Measurements from ENCODE around the gene RASGRP4. TPM values are rescaled to one million over a fixed set of nuclear protein-coding genes. Genes with fewer than 3 reads are reported as not detected.
"Not testable (repeated sequence)": the region's sequence is repeated elsewhere in the genome, so short reads cannot be mapped to it uniquely, and the experiment has no call there.

RASGRP4 gene
- total RNA-seq, 1 donor = not detected

DNA sequence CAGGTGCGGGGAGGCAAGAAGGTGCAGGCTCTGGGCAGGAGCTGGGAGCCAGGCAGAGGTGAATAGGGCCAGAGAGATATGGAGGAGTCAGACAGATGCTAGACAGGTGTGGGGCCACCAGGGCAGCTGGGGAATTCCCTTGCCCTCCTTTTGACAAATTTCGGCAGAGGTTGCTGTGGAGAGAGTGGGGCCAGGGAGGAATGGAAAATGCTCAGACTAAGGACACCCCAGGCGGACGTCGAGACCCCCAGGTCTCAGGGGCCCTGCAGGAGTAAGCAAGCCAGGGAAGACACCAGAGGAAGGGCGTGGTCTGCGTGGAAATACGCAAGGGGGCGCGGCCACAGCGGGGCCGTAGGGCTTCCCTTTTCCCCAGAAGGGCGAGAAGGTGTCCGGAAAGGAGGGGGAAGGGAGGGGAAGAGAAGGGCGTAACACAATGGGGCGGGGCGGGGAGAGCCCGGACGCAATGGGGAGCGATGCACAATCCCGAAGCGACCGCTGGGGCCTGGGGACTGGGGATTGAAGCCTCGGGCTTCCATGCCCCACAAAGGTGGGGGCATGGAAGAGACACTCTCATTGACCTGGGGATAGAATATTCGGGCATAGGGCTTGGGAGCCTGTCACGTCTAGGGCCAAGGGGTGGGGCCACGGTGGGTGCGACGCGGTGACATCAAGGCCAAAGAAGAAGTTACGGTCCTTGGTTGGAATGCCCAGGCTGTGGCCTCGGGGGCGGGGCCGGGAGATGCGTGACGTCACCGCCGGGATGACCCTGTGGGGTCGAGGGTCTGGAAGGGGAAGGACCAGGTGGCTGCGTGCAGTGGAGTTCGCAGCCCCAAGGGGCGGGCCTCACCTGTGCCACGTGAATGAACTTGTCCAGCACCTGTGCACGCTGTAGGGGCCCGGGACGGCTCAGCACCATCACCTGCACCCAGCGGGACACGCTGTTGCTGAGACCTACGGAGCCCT is 8.2 kb downstream of the RASGRP4 start:
- H3K4me3 ChIP-seq (ENCODE audit: low read depth, low read length) = peak overlapping the region; percentile 50
- TF ChIP-seq, protein P1, sequence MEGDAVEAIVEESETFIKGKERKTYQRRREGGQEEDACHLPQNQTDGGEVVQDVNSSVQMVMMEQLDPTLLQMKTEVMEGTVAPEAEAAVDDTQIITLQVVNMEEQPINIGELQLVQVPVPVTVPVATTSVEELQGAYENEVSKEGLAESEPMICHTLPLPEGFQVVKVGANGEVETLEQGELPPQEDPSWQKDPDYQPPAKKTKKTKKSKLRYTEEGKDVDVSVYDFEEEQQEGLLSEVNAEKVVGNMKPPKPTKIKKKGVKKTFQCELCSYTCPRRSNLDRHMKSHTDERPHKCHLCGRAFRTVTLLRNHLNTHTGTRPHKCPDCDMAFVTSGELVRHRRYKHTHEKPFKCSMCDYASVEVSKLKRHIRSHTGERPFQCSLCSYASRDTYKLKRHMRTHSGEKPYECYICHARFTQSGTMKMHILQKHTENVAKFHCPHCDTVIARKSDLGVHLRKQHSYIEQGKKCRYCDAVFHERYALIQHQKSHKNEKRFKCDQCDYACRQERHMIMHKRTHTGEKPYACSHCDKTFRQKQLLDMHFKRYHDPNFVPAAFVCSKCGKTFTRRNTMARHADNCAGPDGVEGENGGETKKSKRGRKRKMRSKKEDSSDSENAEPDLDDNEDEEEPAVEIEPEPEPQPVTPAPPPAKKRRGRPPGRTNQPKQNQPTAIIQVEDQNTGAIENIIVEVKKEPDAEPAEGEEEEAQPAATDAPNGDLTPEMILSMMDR (IDR thresholded peaks at IDR 0.05; ENCODE audit: insufficient read depth, low read depth, low read length) = no peak
- peak; percentile 20 for DNase-seq (ENCODE audit: low read depth)

DNA sequence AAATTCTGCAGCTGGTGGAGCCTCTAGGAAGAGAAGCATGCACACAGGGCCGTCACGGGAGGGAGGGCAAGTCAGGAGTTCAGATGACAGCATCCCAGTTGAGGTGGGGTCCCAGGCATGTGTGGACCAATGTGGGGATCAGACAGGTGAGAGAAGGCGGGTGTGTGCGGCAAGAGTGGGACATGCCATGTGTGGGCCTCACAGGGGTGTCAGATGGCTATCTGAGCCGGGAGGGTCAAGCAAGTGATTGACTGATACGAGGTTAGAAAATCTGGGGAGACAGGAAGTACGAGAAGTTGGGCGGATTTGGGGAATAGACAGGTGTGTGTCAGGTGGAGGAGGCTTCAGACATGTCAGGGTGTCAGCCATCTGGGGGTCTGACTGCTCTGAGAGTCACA is 8.9 kb downstream of the RASGRP4 start:
- no peak for DNase-seq (ENCODE audit: low read depth)
- TF ChIP-seq, protein P1 (IDR thresholded peaks at IDR 0.05; ENCODE audit: insufficient read depth, low read depth, low read length) = no peak
- no peak overlapping the region for H3K4me3 ChIP-seq (ENCODE audit: low read depth, low read length)

DNA sequence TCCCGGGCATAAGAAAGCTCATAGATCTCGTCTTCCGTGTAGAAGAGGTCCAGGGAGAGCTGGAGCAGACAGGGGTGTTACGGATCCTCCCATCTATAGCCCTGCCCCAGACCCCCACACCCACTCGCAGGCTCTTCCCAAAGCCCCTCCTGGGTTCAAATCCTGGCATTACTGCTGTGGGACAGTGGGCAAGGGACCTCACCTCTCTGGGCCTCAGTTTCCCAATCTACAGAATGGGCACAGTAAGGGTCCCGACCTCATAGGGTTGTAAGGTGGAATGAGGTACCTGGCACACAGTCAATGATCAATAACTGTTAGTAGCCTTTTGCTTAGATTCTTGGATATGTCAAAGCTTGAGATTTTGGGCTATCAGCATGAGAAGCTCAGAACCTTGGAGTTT is 12.6 kb downstream of the RASGRP4 start:
- no peak for DNase-seq (ENCODE audit: low read depth)
- H3K4me3 ChIP-seq (ENCODE audit: low read depth, low read length) = no peak overlapping the region
- TF ChIP-seq, protein P1 (IDR thresholded peaks at IDR 0.05; ENCODE audit: insufficient read depth, low read depth, low read length) = no peak

DNA sequence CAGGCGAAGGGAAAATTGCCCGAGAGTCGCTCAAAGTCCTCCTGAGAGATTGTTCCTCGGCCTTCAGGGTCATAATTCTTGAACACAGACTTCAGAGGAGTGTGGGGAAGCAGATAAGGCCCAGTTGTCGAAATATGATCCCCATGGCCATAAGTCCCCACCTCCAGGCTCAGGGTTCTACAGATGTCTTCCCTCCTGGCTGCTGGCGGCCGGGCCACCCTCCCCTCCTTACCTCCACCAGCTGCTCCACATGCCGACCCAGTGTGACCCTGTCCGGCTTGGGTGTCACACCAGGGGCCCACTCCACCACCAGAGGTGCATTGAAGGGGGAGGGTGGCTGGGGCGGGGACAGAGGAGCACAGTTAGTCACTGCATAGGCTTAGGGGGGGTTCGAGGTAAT is 13.1 kb downstream of the RASGRP4 start:
- H3K4me3 ChIP-seq (ENCODE audit: low read depth, low read length) = no peak overlapping the region
- TF ChIP-seq, protein P1 (IDR thresholded peaks at IDR 0.05; ENCODE audit: insufficient read depth, low read depth, low read length) = no peak
- DNase-seq (ENCODE audit: low read depth) = no peak

DNA sequence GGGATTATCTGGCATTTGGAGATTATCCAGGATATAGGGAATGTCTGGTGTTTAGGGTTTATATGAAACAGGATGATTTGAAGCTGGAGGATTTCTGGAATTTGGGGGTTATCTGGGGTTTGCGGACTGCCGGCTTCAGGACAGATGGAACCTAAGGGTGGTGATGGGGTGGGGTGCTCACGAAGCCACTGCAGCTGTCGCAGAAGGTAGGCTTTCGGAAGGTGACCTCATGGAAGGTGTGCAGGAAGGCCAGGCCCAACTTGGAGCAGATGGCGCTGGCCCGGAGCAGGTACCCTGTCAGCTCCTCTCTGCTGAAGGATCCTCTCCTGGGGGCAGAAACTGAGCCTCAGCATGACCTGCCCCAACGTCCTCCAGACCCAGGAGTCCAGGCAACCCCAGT is 13.5 kb downstream of the RASGRP4 start:
- H3K4me3 ChIP-seq (ENCODE audit: low read depth, low read length) = no peak overlapping the region
- DNase-seq (ENCODE audit: low read depth) = no peak
- TF ChIP-seq, protein P1 (IDR thresholded peaks at IDR 0.05; ENCODE audit: insufficient read depth, low read depth, low read length) = no peak

DNA sequence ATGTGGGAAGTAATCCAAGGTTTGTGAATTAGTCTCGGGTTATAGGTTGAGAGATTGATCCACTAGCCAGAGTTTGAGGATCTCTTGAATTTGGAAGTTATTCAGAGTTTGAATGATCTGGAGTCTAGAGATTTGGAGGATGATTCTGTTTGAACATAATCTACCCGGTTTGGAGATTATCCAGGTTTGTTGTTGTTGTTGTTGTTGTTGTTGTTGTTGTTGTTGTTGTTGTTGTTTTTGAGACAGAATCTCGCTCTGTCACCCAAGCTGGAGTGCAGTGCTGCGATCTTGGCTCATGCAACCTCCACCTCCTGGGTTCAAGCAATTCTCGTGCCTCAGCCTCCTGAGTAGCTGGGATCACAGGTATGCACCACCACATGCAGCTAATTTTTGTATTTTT is 14.1 kb downstream of the RASGRP4 start:
- not testable (repeated sequence) for DNase-seq (ENCODE audit: low read depth); H3K4me3 ChIP-seq (ENCODE audit: low read depth, low read length)

DNA sequence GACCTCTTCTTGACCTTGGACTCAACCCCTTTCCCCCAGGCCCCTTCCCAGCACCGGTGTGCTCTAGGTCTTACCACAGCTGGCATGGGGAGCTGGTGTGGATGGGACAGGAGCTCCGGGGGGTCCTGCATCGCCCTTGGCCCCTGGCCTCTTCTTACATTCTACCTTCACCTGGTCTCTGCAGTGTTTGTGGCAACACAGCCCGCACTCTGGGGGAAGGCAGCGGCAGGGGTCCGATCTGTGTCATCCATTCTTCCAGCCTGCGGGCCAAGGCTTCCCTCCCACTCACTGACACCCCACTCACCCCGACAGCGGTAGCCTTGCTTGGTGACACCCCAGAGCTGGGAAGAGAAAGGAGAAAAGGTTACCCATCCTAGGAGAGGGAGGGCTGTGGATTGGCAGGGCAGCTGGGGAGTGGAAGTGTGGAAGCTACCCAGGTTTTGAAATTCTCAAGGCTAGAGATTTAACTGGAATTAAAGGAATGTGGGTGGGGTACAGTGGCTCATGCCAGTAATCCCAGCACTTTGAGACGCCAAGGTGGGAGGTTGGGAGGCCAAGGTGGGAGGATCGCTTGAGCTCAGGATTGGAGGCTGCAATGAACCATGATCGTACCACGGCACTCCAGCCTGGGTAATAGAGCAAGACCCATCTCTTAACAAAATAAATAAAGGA is 14.8 kb downstream of the RASGRP4 start:
- TF ChIP-seq, protein P1 (IDR thresholded peaks at IDR 0.05; ENCODE audit: insufficient read depth, low read depth, low read length) = no peak
- no peak overlapping the region for H3K4me3 ChIP-seq (ENCODE audit: low read depth, low read length)

DNA sequence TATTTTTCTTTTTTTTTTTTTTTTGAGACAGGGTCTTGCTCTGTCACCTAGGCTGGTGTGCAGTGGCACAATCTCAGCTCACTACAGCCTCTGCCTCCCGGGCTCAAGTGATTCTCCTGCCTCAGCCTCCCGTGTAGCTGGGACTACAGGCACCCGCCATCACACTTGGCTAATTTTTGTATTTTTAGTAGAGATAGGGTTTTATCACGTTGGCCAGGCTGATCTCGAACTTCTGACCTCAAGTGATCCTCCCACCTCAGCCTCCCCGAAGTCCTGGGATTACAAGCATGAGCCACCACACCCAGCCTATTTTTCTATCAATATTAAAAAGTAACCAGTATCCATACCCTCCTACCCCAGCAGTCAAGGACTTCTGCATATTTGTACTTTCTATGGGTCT is 15.6 kb downstream of the RASGRP4 start:
- H3K4me3 ChIP-seq (ENCODE audit: low read depth, low read length); DNase-seq (ENCODE audit: low read depth): not testable (repeated sequence)

More for the DNA sequence above, 14.8 kb downstream of the RASGRP4 start:
- no peak for DNase-seq (ENCODE audit: low read depth)

All from fibroblast of villous mesenchyme (primary cell).